Measurements from ENCODE around the gene GALNT9. TPM values are rescaled to one million over a fixed set of nuclear protein-coding genes. Genes with fewer than 3 reads are reported as not detected.

GALNT9 gene
- total and polyA plus RNA-seq, 2 experiments from 2014 or later: 0.33 to 1.4 TPM

- Histone ChIP-seq H3K9me2 (ENCODE audit: insufficient read depth) (no peaks in the 10 kb centered on the region), H3K4me3 (no peak overlapping the region), H3K27ac (no peak overlapping the region), H3K9me3 (ENCODE audit: low read depth) (no peaks in the 10 kb centered on the region), H4K20me1 (ENCODE audit: insufficient read depth) (no peaks in the 10 kb centered on the region), H3K79me2 (ENCODE audit: insufficient read depth) (no peaks in the 10 kb centered on the region), H3K27me3 (replicated peaks; ENCODE audit: insufficient read depth) (peaks cover 24% of the 10 kb centered on the region), H3K36me3 (ENCODE audit: low read depth) (no peaks in the 10 kb centered on the region), H3K4me2 (ENCODE audit: unreplicated experiment) (no peak overlapping the region), H3K9ac (no peak overlapping the region), H3K4me1 (ENCODE audit: insufficient read depth) (peaks cover 12% of the 10 kb centered on the region), H3F3A (ENCODE audit: insufficient read depth) (no peaks in the 10 kb centered on the region), H2AFZ (no peak overlapping the region)
- TF ChIP-seq EZH2phosphoT487 (IDR thresholded peaks at IDR 0.05; ENCODE audit: insufficient read depth, low read depth): no peak
- no peak for TF ChIP-seq EZH2 (IDR thresholded peaks at IDR 0.05; ENCODE audit: insufficient read depth, poor library complexity, severe bottlenecking)
- WGBS, 2 experiments (ENCODE audit: low coverage in 1 of 2, low lambda C conversion rate in 2 of 2, missing lambda C conversion rate in 2 of 2): 79 to 81% methylated on average over 31 to 36 of the region's 36 CpGs
- in situ Hi-C loops (cut with MboI): no loop called here
- no peak for DNase-seq
These were observed 122.2 kb downstream of the GALNT9 start for GRCh38 chr12:132207083-132207775.

DNA sequence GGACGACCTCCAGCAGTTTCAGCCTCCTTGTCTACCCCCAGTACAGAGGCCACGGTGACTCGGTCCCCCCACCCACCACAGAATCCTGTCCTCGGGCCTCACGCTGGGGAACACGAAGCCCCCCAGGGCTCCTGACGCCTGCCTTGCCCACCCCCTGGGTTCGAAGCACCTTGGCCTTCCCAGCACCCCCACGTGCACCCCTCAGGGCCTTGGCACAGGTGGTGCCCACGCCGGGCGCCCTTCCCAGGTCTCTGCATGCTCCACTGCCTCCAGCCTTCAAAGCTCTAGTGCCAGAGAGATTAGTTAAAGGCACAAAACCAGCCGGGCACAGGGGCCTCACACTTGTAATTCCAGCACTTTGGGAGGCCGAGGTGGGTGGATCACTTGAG, 123.3 kb downstream of the GALNT9 start:
- Histone ChIP-seq H3K27me3 (replicated peaks; ENCODE audit: insufficient read depth) (peaks cover 24% of the 10 kb centered on the region), H3K9me2 (ENCODE audit: insufficient read depth) (no peaks in the 10 kb centered on the region), H3K36me3 (ENCODE audit: low read depth) (no peaks in the 10 kb centered on the region), H3K27ac (no peak overlapping the region), H2AFZ (no peak overlapping the region), H3K9ac (no peak overlapping the region), H3K9me3 (ENCODE audit: low read depth) (no peaks in the 10 kb centered on the region), H3F3A (ENCODE audit: insufficient read depth) (no peaks in the 10 kb centered on the region), H3K4me2 (ENCODE audit: unreplicated experiment) (no peak overlapping the region), H3K4me3 (no peak overlapping the region), H4K20me1 (ENCODE audit: insufficient read depth) (no peaks in the 10 kb centered on the region), H3K4me1 (ENCODE audit: insufficient read depth) (peaks cover 12% of the 10 kb centered on the region), H3K79me2 (ENCODE audit: insufficient read depth) (no peaks in the 10 kb centered on the region)
- TF ChIP-seq EZH2phosphoT487 (IDR thresholded peaks at IDR 0.05; ENCODE audit: insufficient read depth, low read depth): no peak
- no peak for TF ChIP-seq EZH2 (IDR thresholded peaks at IDR 0.05; ENCODE audit: insufficient read depth, poor library complexity, severe bottlenecking)
- in situ Hi-C loops (cut with MboI): no loop called here
- no peak for DNase-seq
- 39 to 40% methylated on average over 14 of the region's 14 CpGs for WGBS, 2 experiments (ENCODE audit: low coverage in 1 of 2, low lambda C conversion rate in 2 of 2, missing lambda C conversion rate in 2 of 2)

DNA sequence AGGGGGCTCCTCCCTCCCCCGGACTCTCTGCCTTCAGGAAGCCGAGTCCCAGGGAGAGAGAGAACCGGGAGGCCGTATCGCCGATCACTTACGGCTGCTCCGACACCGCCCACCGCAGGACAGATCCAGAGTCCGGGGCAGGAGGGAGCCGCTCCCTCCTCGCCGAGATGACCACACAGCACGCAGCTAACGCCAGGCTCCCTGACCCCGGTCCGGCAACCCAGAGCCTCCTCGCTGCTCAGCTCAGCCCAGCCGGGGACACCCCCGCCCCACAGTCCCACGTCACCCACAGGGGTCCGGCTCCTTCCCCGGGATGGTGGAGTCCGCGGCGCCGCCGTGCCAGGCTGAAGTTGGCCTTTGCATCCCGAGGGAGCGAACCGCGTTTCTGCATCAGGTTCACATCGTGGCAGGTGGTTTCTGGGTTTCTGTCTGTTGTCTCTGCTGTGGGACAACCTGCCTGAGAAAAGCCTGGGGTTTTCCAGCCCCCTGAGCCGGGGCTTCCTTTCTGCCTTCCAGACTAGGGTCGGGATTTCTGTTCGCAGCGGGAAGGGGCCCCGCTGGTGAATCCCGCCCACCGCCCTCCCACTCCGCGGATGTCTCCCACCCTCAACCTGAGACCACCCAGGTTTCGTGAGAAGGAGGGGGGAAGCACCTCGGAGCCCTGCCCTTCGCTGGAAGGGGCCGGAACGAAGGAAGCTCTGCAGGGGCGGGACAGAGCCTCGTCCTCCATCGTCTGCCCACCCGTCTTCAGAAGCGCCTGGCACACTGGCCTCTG, 123.9 kb downstream of the GALNT9 start:
- in situ Hi-C loops (cut with MboI): no loop called here

GRCh38 chr12:132204793-132205270, 124.6 kb downstream of the GALNT9 start:
- in situ Hi-C loops (cut with MboI): no loop called here
- H3F3A ChIP-seq (ENCODE audit: insufficient read depth): no peaks in the 10 kb centered on the region
- no peaks in the 10 kb centered on the region for H3K79me2 ChIP-seq (ENCODE audit: insufficient read depth)
- no peaks in the 10 kb centered on the region for H3K9me2 ChIP-seq (ENCODE audit: insufficient read depth)
- peaks cover 12% of the 10 kb centered on the region for H3K4me1 ChIP-seq (ENCODE audit: insufficient read depth)
- WGBS, 2 experiments (ENCODE audit: low coverage in 1 of 2, low lambda C conversion rate in 2 of 2, missing lambda C conversion rate in 2 of 2): 4 to 6% methylated on average over 20 of the region's 20 CpGs
- H3K4me2 ChIP-seq (ENCODE audit: unreplicated experiment): peak overlapping the region; percentile 62
- peaks cover 24% of the 10 kb centered on the region for H3K27me3 ChIP-seq (replicated peaks; ENCODE audit: insufficient read depth)
- H3K36me3 ChIP-seq (ENCODE audit: low read depth): no peaks in the 10 kb centered on the region
- H3K4me3 ChIP-seq: peak overlapping the region; percentile 53
- no peaks in the 10 kb centered on the region for H4K20me1 ChIP-seq (ENCODE audit: insufficient read depth)
- H3K27ac ChIP-seq: no peak overlapping the region
- no peaks in the 10 kb centered on the region for H3K9me3 ChIP-seq (ENCODE audit: low read depth)
- peak overlapping the region; percentile 52 for H3K9ac ChIP-seq
- peak; percentile 30 for DNase-seq
- peak overlapping the region; percentile 55 for H2AFZ ChIP-seq
- no peak for TF ChIP-seq EZH2 (IDR thresholded peaks at IDR 0.05; ENCODE audit: insufficient read depth, poor library complexity, severe bottlenecking)
- no peak for TF ChIP-seq EZH2phosphoT487 (IDR thresholded peaks at IDR 0.05; ENCODE audit: insufficient read depth, low read depth)

More for the DNA sequence above, 123.9 kb downstream of the GALNT9 start:
- Histone ChIP-seq H3K4me3 (peak overlapping the region; percentile 53), H3K79me2 (ENCODE audit: insufficient read depth) (no peaks in the 10 kb centered on the region), H4K20me1 (ENCODE audit: insufficient read depth) (no peaks in the 10 kb centered on the region), H3K27ac (no peak overlapping the region), H3K36me3 (ENCODE audit: low read depth) (no peaks in the 10 kb centered on the region), H3K9me2 (ENCODE audit: insufficient read depth) (no peaks in the 10 kb centered on the region), H3K4me1 (ENCODE audit: insufficient read depth) (peaks cover 12% of the 10 kb centered on the region), H3K9ac (peak overlapping the region; percentile 52), H3K9me3 (ENCODE audit: low read depth) (no peaks in the 10 kb centered on the region), H3F3A (ENCODE audit: insufficient read depth) (no peaks in the 10 kb centered on the region), H3K4me2 (ENCODE audit: unreplicated experiment) (peak overlapping the region; percentile 62), H2AFZ (peak overlapping the region; percentile 55), H3K27me3 (replicated peaks; ENCODE audit: insufficient read depth) (peaks cover 24% of the 10 kb centered on the region)
- DNase-seq: peak; percentile 52
- WGBS, 2 experiments (ENCODE audit: low coverage in 1 of 2, low lambda C conversion rate in 2 of 2, missing lambda C conversion rate in 2 of 2): 2 to 6% methylated on average over 48 to 53 of the region's 53 CpGs
- no peak for TF ChIP-seq EZH2phosphoT487 (IDR thresholded peaks at IDR 0.05; ENCODE audit: insufficient read depth, low read depth)
- TF ChIP-seq EZH2 (IDR thresholded peaks at IDR 0.05; ENCODE audit: insufficient read depth, poor library complexity, severe bottlenecking): no peak
